ENCODE data around the gene IL31RA.

GRCh38 chr5:55925712-55926111, 74.6 kb downstream of the IL31RA start:
- TF ChIP-seq CTCF (IDR thresholded peaks at IDR 0.05; ENCODE audit: insufficient read depth, low read length, poor library complexity, severe bottlenecking) (no peak), EZH2phosphoT487 (conservative IDR thresholded peaks at IDR 0.05; ENCODE audit: low read length) (no peak)

Measured in SU-DHL-6 (cell line).